ENCODE measurements around the gene ZC3H7B. TPM values are rescaled to one million over a fixed set of nuclear protein-coding genes. Genes with fewer than 3 reads are reported as not detected.

The ZC3H7B gene
- total RNA-seq, 1 experiment from 2014 or later: 42.0 TPM

- ChIA-PET POLR2A (interaction anchor here (1.3 to 1.7 kb wide), 2 partner anchors 10 to 69 kb away, joined by 5 to 6 read pairs; partner anchors contain the start of gene ZC3H7B), CTCF (interaction anchor here (1.0 kb wide), 1 partner anchor 10 kb away, joined by 3 read pairs; the partner anchor contains the start of gene ZC3H7B), RAD21 (ENCODE audit: low non-redundant PET in 1 of 2, low total read pairs in 2 of 2, uncharacterized antibody in 2 of 2, unreplicated experiment in 2 of 2) (no interaction called here)
Observed at GRCh38 chr22:41311487-41311886, 10.2 kb downstream of the ZC3H7B start.

GRCh38 chr22:41314821-41315220 lies 13.5 kb downstream of the ZC3H7B start:
- H3K9ac ChIP-seq (ENCODE audit: low read length): no peak overlapping the region
- intact Hi-C loops (cut with micrococcal nuclease): no loop called here
- H3K27ac ChIP-seq (ENCODE audit: low read depth, low read length): no peak overlapping the region
- H3K27me3 ChIP-seq (ENCODE audit: insufficient read depth, low read length): no peaks in the 10 kb centered on the region
- RAD21 ChIA-PET (ENCODE audit: low non-redundant PET in 1 of 2, low total read pairs in 2 of 2, uncharacterized antibody in 2 of 2, unreplicated experiment in 2 of 2): no interaction called here
- H4K20me1 ChIP-seq (ENCODE audit: insufficient read depth): no peaks in the 10 kb centered on the region
- H3K9me3 ChIP-seq (ENCODE audit: control insufficient read depth in 1 of 2, insufficient read depth in 1 of 2, low read depth in 1 of 2, low read length in 2 of 2): no peaks in the 10 kb centered on the region
- ATAC-seq (no peak), DNase-seq (ENCODE audit: low read depth, low spot score) (no peak)
- no peaks in the 10 kb centered on the region for H3K9me2 ChIP-seq (ENCODE audit: insufficient read depth)
- H2AFZ ChIP-seq (ENCODE audit: low read depth, low read length, poor library complexity, severe bottlenecking): no peak overlapping the region
- H3K4me1 ChIP-seq (ENCODE audit: control insufficient read depth in 1 of 2, insufficient read depth in 2 of 2, low read length in 2 of 2): peaks cover 3 to 9% of the 10 kb centered on the region in 2 experiments; a peak in 2 of 4 replicates
- CTCF ChIA-PET: no interaction called here
- BruUV-seq (replicated peaks): no TSS peak
- H3K36me3 ChIP-seq (ENCODE audit: control insufficient read depth in 1 of 2, insufficient read depth in 2 of 2, low read length in 2 of 2): no peaks in the 10 kb centered on the region
- no peak for TF ChIP-seq REST (IDR thresholded peaks at IDR 0.05; ENCODE audit: low read depth)
- TF ChIP-seq ATF3 (IDR thresholded peaks at IDR 0.05): no peak
- TF ChIP-seq CEBPB (IDR thresholded peaks at IDR 0.05; ENCODE audit: low read depth): no peak
- TF ChIP-seq, protein P1, sequence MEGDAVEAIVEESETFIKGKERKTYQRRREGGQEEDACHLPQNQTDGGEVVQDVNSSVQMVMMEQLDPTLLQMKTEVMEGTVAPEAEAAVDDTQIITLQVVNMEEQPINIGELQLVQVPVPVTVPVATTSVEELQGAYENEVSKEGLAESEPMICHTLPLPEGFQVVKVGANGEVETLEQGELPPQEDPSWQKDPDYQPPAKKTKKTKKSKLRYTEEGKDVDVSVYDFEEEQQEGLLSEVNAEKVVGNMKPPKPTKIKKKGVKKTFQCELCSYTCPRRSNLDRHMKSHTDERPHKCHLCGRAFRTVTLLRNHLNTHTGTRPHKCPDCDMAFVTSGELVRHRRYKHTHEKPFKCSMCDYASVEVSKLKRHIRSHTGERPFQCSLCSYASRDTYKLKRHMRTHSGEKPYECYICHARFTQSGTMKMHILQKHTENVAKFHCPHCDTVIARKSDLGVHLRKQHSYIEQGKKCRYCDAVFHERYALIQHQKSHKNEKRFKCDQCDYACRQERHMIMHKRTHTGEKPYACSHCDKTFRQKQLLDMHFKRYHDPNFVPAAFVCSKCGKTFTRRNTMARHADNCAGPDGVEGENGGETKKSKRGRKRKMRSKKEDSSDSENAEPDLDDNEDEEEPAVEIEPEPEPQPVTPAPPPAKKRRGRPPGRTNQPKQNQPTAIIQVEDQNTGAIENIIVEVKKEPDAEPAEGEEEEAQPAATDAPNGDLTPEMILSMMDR (IDR thresholded peaks at IDR 0.05 in 2 of 3, conservative IDR thresholded peaks at IDR 0.05 in 1 of 3; ENCODE audit: borderline replicate concordance in 1 of 3, insufficient read depth in 1 of 3, low read depth in 2 of 3, low read length in 2 of 3): no peak
- no peak for TF ChIP-seq ELF1 (IDR thresholded peaks at IDR 0.05; ENCODE audit: borderline replicate concordance, low read depth)
- TF ChIP-seq JUND (IDR thresholded peaks at IDR 0.05): no peak
- no peak for TF ChIP-seq FOSL1 (IDR thresholded peaks at IDR 0.05; ENCODE audit: low read depth)
- no peak for TF ChIP-seq EGR1 (IDR thresholded peaks at IDR 0.05; ENCODE audit: low read depth)
- no peak for TF ChIP-seq TCF7L2 (IDR thresholded peaks at IDR 0.05; ENCODE audit: borderline replicate concordance, extremely low read depth, insufficient read depth, insufficient read length)
- no peak overlapping the region for H3K4me2 ChIP-seq (ENCODE audit: low read length)
- POLR2A ChIA-PET: no interaction called here
- peaks cover 50% of the 10 kb centered on the region for H3K79me2 ChIP-seq (ENCODE audit: insufficient read depth, low read length)
- H3K4me3 ChIP-seq (replicated peaks in 1 of 2; ENCODE audit: low read depth in 1 of 2, low read length in 2 of 2): no peak overlapping the region

More at GRCh38 chr22:41311487-41311886, 10.2 kb downstream of the ZC3H7B start:
- H2AFZ ChIP-seq (ENCODE audit: low read depth, low read length, poor library complexity, severe bottlenecking): no peak overlapping the region
- H3K9me3 ChIP-seq (ENCODE audit: control insufficient read depth in 1 of 2, insufficient read depth in 1 of 2, low read depth in 1 of 2, low read length in 2 of 2): no peaks in the 10 kb centered on the region
- H3K4me2 ChIP-seq (ENCODE audit: low read length): peak overlapping the region; percentile 39
- peak; percentile 34; the same call in 1 of the 2 replicates for ATAC-seq
- no peaks in the 10 kb centered on the region for H3K27me3 ChIP-seq (ENCODE audit: insufficient read depth, low read length)
- no peak overlapping the region for H3K9ac ChIP-seq (ENCODE audit: low read length)
- H4K20me1 ChIP-seq (ENCODE audit: insufficient read depth): no peaks in the 10 kb centered on the region
- no peak overlapping the region for H3K4me3 ChIP-seq (replicated peaks in 1 of 2; ENCODE audit: low read depth in 1 of 2, low read length in 2 of 2)
- TF ChIP-seq ATF3 (IDR thresholded peaks at IDR 0.05): no peak
- TF ChIP-seq JUND (IDR thresholded peaks at IDR 0.05): no peak
- no peak for TF ChIP-seq SIN3A (IDR thresholded peaks at IDR 0.05; ENCODE audit: low read depth)
- TF ChIP-seq EZH2phosphoT487 (IDR thresholded peaks at IDR 0.05; ENCODE audit: borderline replicate concordance): no peak
- no peak for TF ChIP-seq ELF1 (IDR thresholded peaks at IDR 0.05; ENCODE audit: borderline replicate concordance, low read depth)
- no peak for TF ChIP-seq ZNF274 (IDR thresholded peaks at IDR 0.05; ENCODE audit: low read depth, low read length)
- TF ChIP-seq RAD21 (IDR thresholded peaks at IDR 0.05; ENCODE audit: low read depth): no peak
- TF ChIP-seq CEBPB (IDR thresholded peaks at IDR 0.05; ENCODE audit: low read depth): no peak
- TF ChIP-seq POLR2AphosphoS5 (IDR thresholded peaks at IDR 0.05; ENCODE audit: low read depth, low read length): no peak
- TF ChIP-seq SP1 (IDR thresholded peaks at IDR 0.05; ENCODE audit: low read depth): no peak
- intact Hi-C loops (cut with micrococcal nuclease): no loop called here
- no peak for DNase-seq (ENCODE audit: low read depth, low spot score)
- H3K36me3 ChIP-seq (ENCODE audit: control insufficient read depth in 1 of 2, insufficient read depth in 2 of 2, low read length in 2 of 2): no peaks in the 10 kb centered on the region
- H3K27ac ChIP-seq (ENCODE audit: low read depth, low read length): no peak overlapping the region
- BruUV-seq (replicated peaks): no TSS peak
- H3K4me1 ChIP-seq (ENCODE audit: control insufficient read depth in 1 of 2, insufficient read depth in 2 of 2, low read length in 2 of 2): peaks cover 3 to 9% of the 10 kb centered on the region in 2 experiments; a peak in 2 of 4 replicates
- no peaks in the 10 kb centered on the region for H3K9me2 ChIP-seq (ENCODE audit: insufficient read depth)
- peaks cover 62% of the 10 kb centered on the region for H3K79me2 ChIP-seq (ENCODE audit: insufficient read depth, low read length)

All from HCT116 (cell line).